IMR-90 (cell line): ENCODE measurements around the gene PLA2G3. TPM values are rescaled to one million over a fixed set of nuclear protein-coding genes. Genes with fewer than 3 reads are reported as not detected.
A peak's percentile ranks its signal among the peaks of the same experiment; 100 is the strongest.

Experiments
- ATAC-seq: fragments of 200-7000 bp; cut with Tn5 transposase; 2 replicates; pipeline ENCODE4 v1.9.1; 2020; ENCODE audit warnings: low read depth, mild to moderate bottlenecking, moderate library complexity
- BruUV-seq: library from RNA; stranded (reverse); fragments of 400-500 nt; replicated peaks from 2 replicates; lab custom pipeline; 2021; lab: Mats Ljungman, UMichigan
- CTCF ChIA-PET: fragments of 300-600 bp; formaldehyde crosslinking; extraction: SDS; loops from one replicate; lab custom pipeline; 2021; ENCODE audit warnings: antibody characterized with exemption; lab: Yijun Ruan, JAX
- POLR2A ChIA-PET: fragments of 300-600 bp; sonication (Branson Sonifier 250); formaldehyde crosslinking; loops from one replicate; lab custom pipeline; 2022; ENCODE audit warnings: antibody characterized with exemption; ENCODE audit not compliant: unreplicated experiment; lab: Charles Lee
- DNase-seq: peaks from one replicate; pipeline ENCODE4 v3.0.0; 2013
- H2AFZ ChIP-seq: replicated peaks from 2 replicates; pipeline ENCODE3; 2013; ENCODE audit warnings: low read length, mild to moderate bottlenecking; ENCODE audit not compliant: poor library complexity
- H2AK5ac ChIP-seq: 2 replicates; pipeline ENCODE4 v1.6.1; 2013; ENCODE audit warnings: low read depth, low read length, inconsistent platforms
- H2AK9ac ChIP-seq: replicated peaks from 2 replicates; pipeline ENCODE3; 2013; ENCODE audit warnings: mild to moderate bottlenecking, low read depth, low read length, moderate library complexity; ENCODE audit not compliant: poor library complexity
- H2BK120ac ChIP-seq: 2 replicates; pipeline ENCODE4 v1.6.1; 2013; ENCODE audit warnings: low read depth, low read length, inconsistent platforms
- H2BK15ac ChIP-seq: 3 replicates; pipeline ENCODE4 v1.6.1; 2013; ENCODE audit warnings: low read depth, low read length, inconsistent platforms
- H2BK20ac ChIP-seq: 2 replicates; pipeline ENCODE4 v1.6.1; 2013; ENCODE audit warnings: low read depth, mild to moderate bottlenecking, inconsistent platforms, low read length, moderate library complexity
- H2BK5ac ChIP-seq: 2 replicates; pipeline ENCODE4 v1.6.1; 2013; ENCODE audit warnings: mild to moderate bottlenecking, low read depth, low read length, inconsistent platforms; ENCODE audit not compliant: poor library complexity, severe bottlenecking
- H3K14ac ChIP-seq: replicated peaks from 2 replicates; pipeline ENCODE4 v1.6.1; 2013; ENCODE audit warnings: low read depth, low read length, inconsistent platforms
- H3K18ac ChIP-seq: 2 replicates; pipeline ENCODE4 v1.6.1; 2013; ENCODE audit warnings: low read depth, low read length, control low read depth
- H3K23ac ChIP-seq: 2 replicates; pipeline ENCODE4 v1.6.1; 2013; ENCODE audit warnings: low read depth, low read length, inconsistent platforms
- H3K27ac ChIP-seq: 2 replicates; pipeline ENCODE4 v1.5.1; 2013; ENCODE audit warnings: mild to moderate bottlenecking, control low read depth, low read length; ENCODE audit not compliant: insufficient read depth
- H3K27me3 ChIP-seq: 2 replicates; pipeline ENCODE4 v1.6.1; 2013; ENCODE audit warnings: low read length; ENCODE audit not compliant: control insufficient read depth, insufficient read depth
- H3K36me3 ChIP-seq: 2 replicates; pipeline ENCODE4 v1.6.1; 2013; ENCODE audit warnings: low read length, mixed read lengths; ENCODE audit not compliant: control insufficient read depth, insufficient read depth
- H3K4ac ChIP-seq: 2 replicates; pipeline ENCODE4 v1.6.1; 2013; ENCODE audit warnings: low read depth, low read length, inconsistent platforms
- H3K4me1 ChIP-seq: 2 replicates; pipeline ENCODE4 v1.6.1; 2013; ENCODE audit warnings: low read length, mixed read lengths; ENCODE audit not compliant: control insufficient read depth, insufficient read depth
- H3K4me2 ChIP-seq: 2 replicates; pipeline ENCODE4 v1.6.1; 2013; ENCODE audit warnings: low read depth, mild to moderate bottlenecking, control low read depth, low read length, moderate library complexity
- H3K4me3 ChIP-seq: 2 replicates; pipeline ENCODE4 v1.5.1; 2013; ENCODE audit warnings: low read depth, mild to moderate bottlenecking, control low read depth, low read length, moderate library complexity; ENCODE audit not compliant: insufficient read depth
- H3K56ac ChIP-seq: 2 replicates; pipeline ENCODE4 v1.6.1; 2013; ENCODE audit warnings: low read length, inconsistent platforms; ENCODE audit not compliant: insufficient read depth; ENCODE audit errors: extremely low read depth
- H3K79me1 ChIP-seq, 2 experiments: 2 replicates each; pipeline ENCODE4 v1.6.1; 2013; ENCODE audit warnings: low read length in 2 of 2, inconsistent platforms in 1 of 2, low read depth in 1 of 2
- H3K9ac ChIP-seq: 2 replicates; pipeline ENCODE4 v1.6.1; 2013; ENCODE audit warnings: low read depth, low read length, control low read depth
- H3K9me1 ChIP-seq: 2 replicates; pipeline ENCODE4 v1.6.1; 2013; ENCODE audit warnings: low read length, inconsistent platforms; ENCODE audit not compliant: insufficient read depth
- H3K9me3 ChIP-seq: 2 replicates; pipeline ENCODE4 v1.6.1; 2013; ENCODE audit warnings: low read length; ENCODE audit not compliant: control insufficient read depth, insufficient read depth
- H4K20me1 ChIP-seq: 2 replicates; pipeline ENCODE4 v1.6.1; 2013; ENCODE audit warnings: low read length, inconsistent platforms; ENCODE audit not compliant: insufficient read depth
- H4K5ac ChIP-seq: 2 replicates; pipeline ENCODE4 v1.6.1; 2013; ENCODE audit warnings: mild to moderate bottlenecking, low read depth, low read length, control low read depth
- H4K8ac ChIP-seq, 2 experiments: 2 replicates each; pipeline ENCODE4 v1.6.1; 2013; ENCODE audit warnings: low read depth in 2 of 2, low read length in 2 of 2, control low read depth in 1 of 2, inconsistent platforms in 1 of 2
- H4K91ac ChIP-seq: 2 replicates; pipeline ENCODE4 v1.6.1; 2013; ENCODE audit warnings: low read depth, low read length, inconsistent platforms; ENCODE audit not compliant: insufficient read depth
- MAFK ChIP-seq: IDR thresholded peaks from 2 replicates; pipeline ENCODE4 v1.6.1; 2012; ENCODE audit warnings: low read depth, low read length, improper control_type of control experiment
- RAD21 ChIP-seq: IDR thresholded peaks from 2 replicates; pipeline ENCODE4 v1.6.1; 2012; ENCODE audit warnings: low read length, improper control_type of control experiment
- RFX5 ChIP-seq: IDR thresholded peaks from 2 replicates; pipeline ENCODE4 v1.8.0; 2012; ENCODE audit warnings: low read depth, mild to moderate bottlenecking, low read length, moderate library complexity
- whole genome bisulfite sequencing, 2 experiments: methylation state at CpG; one replicate each; pipeline versions ENCODE4 v1.1.5 to v1.1.7; 2013; ENCODE audit warnings: missing lambda C conversion rate in 2 of 2; ENCODE audit not compliant: insufficient read length in 1 of 2; ENCODE audit errors: extremely low coverage in 2 of 2; 5-methylcytosine and 5-hydroxymethylcytosine counted together
- dilution Hi-C: fragments of 300-500 bp; cut with HindIII; formaldehyde crosslinking; loops from one replicate; pipeline ENCODE4 v1.14.3; 2018; ENCODE audit warnings: low sequenced_read_pairs; ENCODE audit not compliant: unreplicated experiment
- in situ Hi-C: fragments of 300-500 bp; cut with MboI; formaldehyde crosslinking; loops from 3 replicates; pipeline ENCODE4 v1.14.3; 2019; ENCODE audit warnings: low sequenced_read_pairs, inconsistent platforms, mixed read lengths
- intact Hi-C: fragments of 100-400 bp; cut with micrococcal nuclease; formaldehyde crosslinking; loops from 2 replicates; pipeline ENCODE4 v1.10.0; 2022
- polyA plus RNA-seq, 3 experiments: library from polyadenylated mRNA; depleted of rRNA; stranded (reverse); fragments of >200 nt; gene quantifications; 2 replicates each; pipeline ENCODE4 v1.2.3, GENCODE V29; 2012; ENCODE audit warnings: low replicate concordance in 1 of 3
- total RNA-seq: library from RNA; depleted of rRNA; stranded (reverse); fragments of >200 nt; gene quantifications from 2 replicates; pipeline ENCODE4 v1.2.3, GENCODE V29; 2012

The PLA2G3 gene
- total and polyA plus RNA-seq, 2 of the 4 experiments (the other 2 are of a cell fraction) = under 0.01 to 0.12 TPM

GRCh38 chr22:31122532-31123291 lies 17.6 kb downstream of the PLA2G3 start, which contains the start of gene INPP5J:
INPP5J (plus strand) TSS chr22:31122966; CDS start chr22:31123015, 49 bp downstream.
- peak; percentile 57; the same call in 1 of the 2 replicates for TF ChIP-seq RFX5
- TF ChIP-seq RAD21 = no peak
- TF ChIP-seq MAFK = no peak
- peak; percentile 94 for ATAC-seq
- intact Hi-C loops = no loop called here
- dilution Hi-C loops = no loop called here
- ChIA-PET POLR2A (no interaction called here), CTCF (no interaction called here)
- Histone ChIP-seq H3K56ac (no peak within 1 kb of the TSS; the same call in 1 of the 2 replicates), H2BK20ac (peak within 1 kb of the TSS; percentile 33; the same call in 1 of the 2 replicates), H3K4ac (peak within 1 kb of the TSS; percentile 67), H3K79me1 (peaks cover 0 to 4% of the 10 kb centered on the region in 2 experiments; a peak in 1 of 4 replicates), H4K91ac (peak within 1 kb of the TSS; percentile 51), H2AFZ (peak within 1 kb of the TSS; percentile 97), H3K4me1 (peaks cover 5% of the 10 kb centered on the region), H2AK9ac (peak within 1 kb of the TSS; percentile 47), H3K4me3 (peak within 1 kb of the TSS; percentile 52), H3K27me3 (no peaks in the 10 kb centered on the region; the same call in 1 of the 2 replicates), H4K8ac (peak within 1 kb of the TSS; percentile 49 to 78; a peak in 3 of 4 replicates), H2AK5ac (peak within 1 kb of the TSS; percentile 75), H2BK120ac (peak within 1 kb of the TSS; percentile 65; the same call in 1 of the 2 replicates), H3K18ac (no peak within 1 kb of the TSS), H3K36me3 (no peaks in the 10 kb centered on the region), H3K9me1 (no peaks in the 10 kb centered on the region; the same call in 1 of the 2 replicates), H2BK5ac (no peak within 1 kb of the TSS), H3K27ac (no peak within 1 kb of the TSS; the same call in 1 of the 2 replicates), H4K20me1 (no peaks in the 10 kb centered on the region), H3K9ac (peak within 1 kb of the TSS; percentile 74), H3K14ac (peak within 1 kb of the TSS; percentile 65), H3K4me2 (peak within 1 kb of the TSS; percentile 96), H3K23ac (no peak within 1 kb of the TSS), H2BK15ac (peak within 1 kb of the TSS; percentile 80; the same call in 1 of the 3 replicates), H4K5ac (peak within 1 kb of the TSS; percentile 88), H3K9me3 (no peaks in the 10 kb centered on the region)
- WGBS, 2 experiments = no CpG with 5 or more reads among the region's 10 CpGs
- BruUV-seq = no TSS peak
- DNase-seq = peak; percentile 50
- in situ Hi-C loops = no loop called here
